Hypothalamus (tissue), 51 donors: ENCODE results near the gene CYP27A1.

ENCODE experiments used
- DNase-seq, 51 donors: peaks; one replicate each; lab custom pipeline; 2025; lab: John Stamatoyannopoulos, UW

CYP27A1 gene

DNA sequence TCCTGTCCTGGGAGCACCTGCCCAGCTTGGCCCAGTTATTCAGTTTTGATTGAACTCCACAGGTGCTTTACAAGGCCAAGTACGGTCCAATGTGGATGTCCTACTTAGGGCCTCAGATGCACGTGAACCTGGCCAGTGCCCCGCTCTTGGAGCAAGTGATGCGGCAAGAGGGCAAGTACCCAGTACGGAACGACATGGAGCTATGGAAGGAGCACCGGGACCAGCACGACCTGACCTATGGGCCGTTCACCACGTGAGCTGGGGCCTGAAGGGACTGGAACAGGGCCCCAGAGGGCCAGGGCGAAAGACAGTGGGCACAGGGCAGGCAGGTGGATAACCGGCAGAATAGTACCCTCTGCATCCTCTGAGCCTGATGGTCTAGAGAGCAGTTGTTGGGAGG lies 27.6 kb downstream of the CYP27A1 start:
- no peak for DNase-seq

DNA sequence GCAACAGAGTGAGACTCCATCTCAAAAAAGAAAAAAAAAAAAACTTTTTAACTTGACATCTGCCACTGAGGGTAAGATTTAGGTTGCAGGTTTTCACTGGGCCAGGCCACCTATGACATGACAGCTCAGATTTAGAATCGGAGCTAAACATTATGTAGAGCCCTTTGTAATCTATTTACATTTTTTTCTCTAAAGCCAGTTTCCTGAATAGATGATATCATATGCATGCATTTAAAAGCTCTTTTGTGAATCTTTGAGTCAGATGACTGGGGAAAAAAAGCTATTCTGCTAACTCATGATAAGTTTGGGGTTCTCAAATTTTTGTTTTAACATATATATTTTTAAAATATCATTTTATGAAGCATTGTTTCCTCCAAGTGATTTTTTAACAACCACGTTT lies 28.3 kb downstream of the CYP27A1 start:
- no peak for DNase-seq

DNA sequence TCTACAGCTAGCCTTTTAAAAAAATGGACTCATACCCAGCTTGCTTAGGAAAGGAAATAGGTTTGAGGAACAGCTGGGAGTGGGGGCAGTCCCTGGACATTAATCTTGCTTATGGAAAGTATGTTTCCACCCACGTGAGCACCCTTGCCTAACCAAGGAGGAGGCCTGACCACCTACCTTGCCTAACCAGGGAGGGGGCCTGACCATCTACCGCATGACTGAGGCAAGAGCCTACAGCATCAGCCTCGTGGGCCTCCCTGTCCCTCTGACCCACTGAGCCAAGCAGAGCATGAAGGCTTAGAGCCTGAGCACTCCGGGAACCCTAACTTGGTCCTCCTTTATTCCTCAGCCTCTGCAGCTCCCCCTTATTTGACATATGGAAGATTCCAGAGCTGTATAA lies 29.4 kb downstream of the CYP27A1 start:
- no peak for DNase-seq

DNA sequence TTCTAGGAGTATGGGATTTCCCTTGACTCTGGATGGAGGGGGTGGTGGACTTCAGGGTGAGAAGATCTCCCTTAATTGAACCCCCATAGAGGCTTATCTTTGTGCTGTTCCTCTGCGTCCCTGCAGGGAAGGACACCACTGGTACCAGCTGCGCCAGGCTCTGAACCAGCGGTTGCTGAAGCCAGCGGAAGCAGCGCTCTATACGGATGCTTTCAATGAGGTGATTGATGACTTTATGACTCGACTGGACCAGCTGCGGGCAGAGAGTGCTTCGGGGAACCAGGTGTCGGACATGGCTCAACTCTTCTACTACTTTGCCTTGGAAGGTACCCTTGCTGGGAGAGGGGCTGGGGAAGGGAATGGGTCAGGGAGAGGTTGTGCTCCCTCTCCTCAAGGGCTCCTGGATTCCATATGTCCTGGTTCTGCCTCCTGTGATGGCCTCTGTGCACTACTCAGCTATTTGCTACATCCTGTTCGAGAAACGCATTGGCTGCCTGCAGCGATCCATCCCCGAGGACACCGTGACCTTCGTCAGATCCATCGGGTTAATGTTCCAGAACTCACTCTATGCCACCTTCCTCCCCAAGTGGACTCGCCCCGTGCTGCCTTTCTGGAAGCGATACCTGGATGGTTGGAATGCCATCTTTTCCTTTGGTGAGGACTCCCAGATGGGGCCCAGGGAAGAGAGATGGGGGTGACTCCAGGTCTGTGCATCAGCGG lies 30.3 kb downstream of the CYP27A1 start:
- no peak for DNase-seq

DNA sequence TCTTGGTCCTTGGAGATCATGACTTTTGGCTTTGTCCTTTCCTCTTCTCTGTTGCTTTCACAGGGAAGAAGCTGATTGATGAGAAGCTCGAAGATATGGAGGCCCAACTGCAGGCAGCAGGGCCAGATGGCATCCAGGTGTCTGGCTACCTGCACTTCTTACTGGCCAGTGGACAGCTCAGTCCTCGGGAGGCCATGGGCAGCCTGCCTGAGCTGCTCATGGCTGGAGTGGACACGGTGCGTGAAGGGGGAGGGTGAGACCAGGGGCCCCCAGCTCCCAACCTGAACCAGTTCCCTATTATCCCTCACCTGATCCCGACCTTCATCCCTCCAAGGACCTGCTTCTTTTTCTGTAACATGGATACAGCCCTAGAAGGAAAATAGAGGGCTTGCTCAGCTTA lies 30.9 kb downstream of the CYP27A1 start:
- DNase-seq: no peak

DNA sequence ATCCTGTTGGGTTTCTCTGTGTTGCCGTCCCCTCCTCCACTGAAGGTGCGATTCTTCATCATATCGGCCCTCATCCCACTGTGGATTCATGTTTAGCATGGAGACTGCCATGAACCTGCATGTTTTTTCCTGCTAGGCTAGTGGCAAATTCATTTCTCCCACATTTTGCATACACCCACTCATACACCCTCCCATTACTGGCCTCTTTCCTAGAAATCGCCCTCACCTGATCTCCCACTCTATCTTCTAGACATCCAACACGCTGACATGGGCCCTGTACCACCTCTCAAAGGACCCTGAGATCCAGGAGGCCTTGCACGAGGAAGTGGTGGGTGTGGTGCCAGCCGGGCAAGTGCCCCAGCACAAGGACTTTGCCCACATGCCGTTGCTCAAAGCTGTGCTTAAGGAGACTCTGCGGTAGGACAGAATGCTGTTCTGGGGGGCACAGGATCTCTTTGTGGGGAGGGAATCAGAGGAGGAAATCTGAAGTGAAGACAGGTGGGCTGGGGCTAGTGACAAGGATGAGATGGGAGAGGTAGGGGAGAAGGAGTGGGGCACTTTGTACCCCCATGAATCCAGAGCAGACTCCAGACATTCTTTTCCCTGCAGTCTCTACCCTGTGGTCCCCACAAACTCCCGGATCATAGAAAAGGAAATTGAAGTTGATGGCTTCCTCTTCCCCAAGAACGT lies 32.0 kb downstream of the CYP27A1 start:
- DNase-seq: no peak

DNA sequence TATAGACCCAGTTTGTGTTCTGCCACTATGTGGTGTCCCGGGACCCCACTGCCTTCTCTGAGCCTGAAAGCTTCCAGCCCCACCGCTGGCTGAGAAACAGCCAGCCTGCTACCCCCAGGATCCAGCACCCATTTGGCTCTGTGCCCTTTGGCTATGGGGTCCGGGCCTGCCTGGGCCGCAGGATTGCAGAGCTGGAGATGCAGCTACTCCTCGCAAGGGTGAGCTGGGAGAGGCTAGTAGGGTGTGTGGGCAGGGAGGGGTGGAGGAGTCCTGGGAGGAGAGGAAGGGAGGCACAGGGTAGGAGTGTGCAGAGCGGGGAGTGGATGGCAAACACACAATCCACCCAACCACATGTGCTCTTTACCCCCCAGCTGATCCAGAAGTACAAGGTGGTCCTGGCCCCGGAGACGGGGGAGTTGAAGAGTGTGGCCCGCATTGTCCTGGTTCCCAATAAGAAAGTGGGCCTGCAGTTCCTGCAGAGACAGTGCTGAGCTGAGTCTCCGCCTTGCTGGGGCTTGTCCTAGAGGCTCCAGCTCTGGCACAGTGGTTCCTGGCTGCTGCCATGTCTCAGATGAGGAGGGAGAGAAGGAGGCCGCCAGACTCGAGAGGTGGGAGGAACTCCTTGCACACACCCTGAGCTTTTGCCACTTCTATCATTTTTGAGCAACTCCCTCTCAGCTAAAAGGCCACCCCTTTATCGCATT lies 32.7 kb downstream of the CYP27A1 start:
- no peak for DNase-seq

DNA sequence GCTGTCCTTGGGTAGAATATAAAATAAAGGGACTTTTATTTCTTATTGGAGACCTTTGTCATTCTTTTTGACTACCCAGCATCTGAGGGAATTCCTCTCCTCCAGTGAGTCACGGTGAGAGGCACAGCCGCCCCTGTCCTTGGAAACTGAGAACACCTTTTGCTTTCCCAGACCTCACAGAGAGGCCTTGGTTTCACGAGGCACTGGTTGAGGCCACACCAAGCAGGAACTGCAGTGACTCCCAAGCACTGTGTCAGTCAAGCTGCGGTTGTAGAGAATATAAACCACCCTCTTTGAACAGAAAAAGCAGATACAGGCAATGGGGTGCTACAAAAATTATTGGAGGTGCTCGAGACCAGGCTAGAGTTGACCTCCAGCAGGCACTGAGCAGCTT lies 33.3 kb downstream of the CYP27A1 start:
- DNase-seq: no peak

DNA sequence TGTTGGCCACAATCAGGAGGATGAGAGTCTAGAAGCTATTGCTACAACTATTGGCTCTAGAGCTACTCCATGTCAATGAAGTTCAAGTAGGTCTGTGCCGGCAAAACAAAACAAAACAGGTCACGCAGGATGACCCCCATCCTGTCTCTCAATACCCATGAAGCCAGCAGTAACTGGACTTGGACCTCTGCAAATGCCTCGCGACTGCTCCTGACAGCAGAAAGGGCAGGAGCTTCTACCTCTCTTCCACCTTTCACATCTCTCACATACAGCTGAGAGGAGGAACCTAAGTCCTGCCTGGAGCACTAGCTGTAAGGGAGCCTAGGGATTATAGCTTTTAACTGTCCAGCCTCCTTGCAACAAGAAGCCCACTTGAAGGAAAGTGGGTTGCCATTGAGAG lies 33.7 kb downstream of the CYP27A1 start:
- no peak for DNase-seq

DNA sequence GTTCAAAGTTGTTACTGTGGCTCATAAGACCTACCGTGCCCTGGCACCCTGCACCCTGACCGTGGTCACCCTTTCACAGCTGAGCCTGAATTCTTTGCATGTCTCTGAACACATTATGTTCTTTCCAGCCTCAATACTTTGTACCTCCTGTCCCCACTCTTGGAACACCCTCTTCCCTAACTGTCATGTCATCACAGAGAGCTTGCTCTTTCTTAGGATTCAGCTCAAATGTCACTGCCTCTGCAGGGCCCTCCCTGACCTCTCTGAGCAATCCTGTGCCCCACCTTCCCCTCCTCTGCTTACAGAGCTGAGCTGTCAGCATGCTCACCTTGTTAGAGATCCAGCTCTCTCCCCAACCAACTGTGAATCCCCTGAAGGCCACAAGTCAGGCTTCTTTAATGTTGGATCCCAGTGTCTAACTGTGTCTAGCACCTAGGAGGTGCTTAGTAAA lies 34.6 kb downstream of the CYP27A1 start:
- DNase-seq: no peak

DNA sequence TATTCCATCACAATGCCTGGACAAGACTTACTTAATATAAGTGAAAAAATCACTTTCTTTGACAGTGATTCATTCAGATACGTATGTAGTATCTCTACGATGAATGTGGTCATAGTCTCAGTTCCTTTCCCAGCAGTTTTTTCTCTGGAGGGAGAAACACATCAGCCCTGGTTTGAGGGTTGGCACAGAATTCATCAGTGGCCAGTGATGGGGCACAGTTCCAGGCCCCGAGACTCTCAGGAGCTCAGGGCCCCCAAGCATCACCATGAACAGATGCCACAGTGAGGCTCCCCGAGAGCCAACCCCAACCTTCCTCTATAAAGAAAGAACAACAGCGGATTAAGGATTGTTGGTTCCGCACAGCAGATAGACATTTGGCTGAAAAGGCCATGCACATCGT lies 37.1 kb downstream of the CYP27A1 start:
- no peak for DNase-seq

DNA sequence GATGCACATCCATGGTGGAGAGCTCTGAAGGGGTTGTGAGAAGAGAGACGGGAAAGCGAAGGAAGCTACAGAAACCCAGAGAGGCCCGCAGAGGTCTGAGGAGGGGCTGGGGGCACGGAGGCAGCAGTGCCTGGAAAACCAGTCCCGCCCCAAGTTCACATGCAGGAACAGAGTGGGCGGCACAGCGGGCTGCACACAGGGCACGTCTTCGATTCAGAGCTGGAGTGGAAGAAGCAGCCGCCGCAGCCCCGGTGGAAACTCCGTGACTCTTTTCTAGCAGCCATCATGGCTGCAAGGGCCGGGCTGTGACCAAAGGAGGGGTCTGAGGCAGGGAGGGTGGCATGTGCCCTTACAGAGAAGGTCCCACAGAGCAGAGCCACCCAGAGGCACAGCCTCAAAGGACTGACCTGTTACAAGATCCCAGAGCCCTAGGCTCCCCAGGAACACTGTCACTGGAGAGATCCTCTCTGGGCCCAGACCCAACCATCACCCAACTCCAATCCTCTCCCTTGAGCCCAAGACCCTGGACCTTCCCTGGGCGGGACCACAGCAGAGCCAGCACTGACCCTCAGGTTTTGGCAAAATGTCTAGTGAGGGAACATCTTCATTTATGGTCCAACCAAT lies 38.9 kb downstream of the CYP27A1 start:
- no peak for DNase-seq

DNA sequence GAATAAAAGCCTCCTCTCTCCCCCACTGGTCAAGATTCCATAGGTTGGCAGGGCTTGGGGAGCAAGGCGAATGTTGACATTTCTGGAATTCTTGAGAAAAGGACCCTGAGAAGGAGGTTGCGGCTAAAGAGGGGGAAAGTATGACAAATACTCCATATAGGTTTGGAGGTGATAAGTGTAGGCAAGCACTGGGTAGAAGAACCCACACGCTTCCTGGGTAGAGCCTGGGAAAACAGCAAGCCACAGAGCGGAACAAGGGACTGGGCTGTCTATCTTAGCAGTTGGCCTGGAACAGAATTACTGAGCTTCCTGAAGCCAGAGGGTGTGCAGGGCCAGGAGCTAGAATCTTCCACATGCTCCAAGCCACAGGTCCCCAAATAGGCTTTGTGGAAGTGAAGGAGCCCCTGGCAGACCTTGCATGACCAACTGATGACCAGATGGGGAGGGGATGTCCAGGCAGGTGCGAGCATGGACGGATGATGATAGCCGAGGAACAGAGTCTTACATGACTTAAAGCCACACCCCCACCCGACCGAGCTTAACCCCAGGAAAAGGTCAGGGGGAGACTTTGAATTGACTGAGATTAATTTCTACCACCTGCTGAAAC lies 39.8 kb downstream of the CYP27A1 start:
- no peak for DNase-seq

DNA sequence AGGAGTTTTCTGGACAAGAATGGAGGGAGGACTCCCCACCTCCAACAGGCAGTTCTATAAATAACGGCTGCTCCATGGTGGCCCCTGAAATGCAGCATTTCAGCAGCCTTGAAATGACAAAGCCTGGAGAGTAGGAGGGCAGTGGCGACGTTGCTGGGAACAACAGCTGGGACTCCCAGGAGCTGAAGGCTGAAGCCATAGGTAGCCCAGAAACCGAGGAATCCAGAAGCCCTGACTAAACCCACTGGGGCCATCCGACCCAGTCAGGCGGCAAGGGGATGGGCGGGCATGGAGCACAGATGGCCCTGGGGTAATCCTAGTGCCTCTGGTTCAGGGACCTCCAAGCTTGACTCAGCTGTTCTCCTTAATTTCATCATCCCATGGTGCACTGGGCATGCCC lies 40.7 kb downstream of the CYP27A1 start:
- no peak for DNase-seq

DNA sequence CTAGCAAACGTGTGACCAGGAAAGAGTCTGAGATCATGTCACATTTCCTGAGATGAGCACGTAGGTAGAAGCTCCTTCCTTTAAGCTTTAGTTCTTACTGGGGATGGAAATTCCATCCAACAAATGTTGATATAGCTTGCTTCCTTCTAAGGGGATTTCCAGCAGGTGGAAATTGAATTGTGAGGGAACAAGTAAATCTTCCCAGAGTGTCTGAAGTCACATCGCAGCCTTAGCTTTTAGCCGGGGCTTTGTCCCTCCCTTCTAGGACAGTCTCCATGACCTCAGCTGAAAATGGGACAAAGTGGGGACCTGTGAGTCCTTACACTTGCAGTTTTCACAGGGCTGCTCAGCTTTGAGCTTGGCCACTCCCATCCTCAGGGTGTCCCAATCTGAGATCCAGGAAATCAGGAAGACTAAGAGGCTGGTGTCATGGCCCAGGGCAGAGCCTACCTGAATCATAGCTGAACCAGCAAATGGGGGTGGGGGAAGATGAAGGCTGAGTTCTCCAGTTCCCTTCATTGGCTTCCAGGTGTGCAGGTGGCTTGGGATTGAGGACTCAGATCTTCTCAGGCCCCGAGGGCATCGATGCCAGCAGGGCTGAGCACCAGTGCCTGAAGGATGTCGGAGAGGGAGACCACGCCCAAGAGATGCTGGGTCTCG lies 41.4 kb downstream of the CYP27A1 start:
- no peak for DNase-seq

DNA sequence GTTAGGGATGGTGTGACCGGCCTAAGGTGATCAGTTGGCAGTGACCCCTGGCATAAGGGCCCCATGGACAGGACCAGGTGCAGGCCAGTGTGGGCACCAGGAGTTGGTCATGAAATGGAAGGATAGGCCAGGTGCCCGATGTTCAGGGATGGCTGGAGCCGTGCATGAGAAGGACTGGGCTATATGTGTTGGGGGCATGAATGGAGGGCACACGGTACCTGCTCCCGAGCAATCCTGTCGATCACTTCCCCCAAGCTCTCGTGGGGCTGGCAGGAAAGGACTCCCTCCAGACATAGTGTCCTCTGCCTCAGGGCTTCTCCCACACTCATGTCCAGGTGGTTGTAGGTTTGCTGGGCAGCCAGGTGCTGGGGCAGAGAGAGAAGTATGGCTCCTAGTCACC lies 42.1 kb downstream of the CYP27A1 start:
- no peak for DNase-seq

DNA sequence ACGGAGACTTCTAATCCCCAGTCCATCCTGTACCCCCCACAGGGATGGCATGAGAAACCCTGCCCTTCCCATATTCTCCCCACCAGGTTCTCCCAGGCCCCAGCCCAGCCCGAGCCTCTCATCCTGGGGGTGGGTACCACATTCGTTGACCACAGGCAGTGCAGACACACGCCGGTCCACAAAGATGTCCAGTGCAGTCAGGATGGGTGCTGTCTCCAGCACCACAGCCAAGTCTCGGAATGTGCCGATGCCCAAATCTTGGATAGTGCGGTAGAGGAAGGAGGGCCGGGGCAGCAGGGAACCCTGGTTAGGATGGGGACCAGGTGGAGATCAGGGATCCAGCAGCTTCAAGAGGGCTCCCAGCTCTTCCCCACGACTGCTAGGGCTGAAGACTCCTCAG lies 44.8 kb downstream of the CYP27A1 start:
- DNase-seq: no peak

DNA sequence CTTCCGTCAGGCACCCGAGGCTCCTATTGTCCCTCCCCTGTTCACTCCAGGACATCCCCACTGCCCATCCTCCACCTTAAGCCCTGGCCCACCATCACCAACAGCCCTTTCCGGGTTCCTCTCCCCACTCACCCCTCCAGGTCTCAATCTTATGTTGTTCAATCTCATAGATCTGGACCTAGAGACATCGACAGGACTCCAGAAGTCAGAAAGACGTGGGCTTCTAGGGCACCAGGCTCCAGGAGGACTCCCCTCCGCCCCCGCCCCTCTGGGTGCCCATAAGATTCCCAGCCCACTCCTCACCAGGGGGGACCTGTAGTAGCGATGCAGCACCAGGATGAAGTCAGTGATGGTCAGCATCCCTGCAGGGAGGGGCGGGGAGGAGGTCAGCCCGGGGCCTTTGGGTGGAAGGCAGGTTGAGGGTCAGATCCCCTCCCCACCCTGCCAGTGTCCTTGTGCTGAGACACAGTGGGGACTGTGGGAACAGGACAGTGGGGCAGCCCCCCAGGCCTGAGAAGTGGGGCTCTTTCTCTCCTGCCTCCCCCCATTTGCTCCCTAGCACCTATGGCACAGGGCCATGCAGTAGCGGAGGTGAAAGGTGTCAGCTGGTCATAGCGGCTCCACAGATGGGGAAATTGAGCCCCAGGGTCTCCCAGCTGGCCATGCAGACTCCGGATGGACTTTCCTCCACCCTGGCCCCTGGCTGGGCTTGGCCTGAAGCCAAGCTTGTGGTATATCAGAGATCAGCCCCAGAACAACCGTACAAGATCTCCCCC lies 45.9 kb downstream of the CYP27A1 start:
- DNase-seq: no peak

DNA sequence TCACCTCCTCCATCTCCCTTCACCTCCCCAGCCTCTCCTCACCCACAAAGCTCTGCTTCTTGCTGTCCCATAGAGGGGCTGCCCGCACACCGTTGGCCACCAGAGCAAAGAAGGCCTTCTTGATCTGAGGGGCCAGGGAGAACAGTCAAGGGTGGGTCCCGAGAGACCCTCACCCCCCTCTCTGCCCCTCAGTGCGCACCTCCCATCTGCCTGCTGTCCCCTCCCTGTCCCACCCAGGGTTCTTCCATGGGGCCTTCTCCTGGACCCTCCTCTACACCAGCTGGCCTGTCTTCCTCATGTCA lies 46.5 kb downstream of the CYP27A1 start:
- DNase-seq: no peak
